GM12878 (cell line): ENCODE results near the gene ZNF140. TPM values are rescaled to one million over a fixed set of nuclear protein-coding genes. Genes with fewer than 3 reads are reported as not detected.

Experiments
- ATAC-seq: fragments of 200-7000 bp; cut with Tn5 transposase; 3 replicates; pipeline ENCODE4 v1.9.1; 2020; ENCODE audit warnings: mild to moderate bottlenecking, moderate library complexity
- BruUV-seq: library from RNA; stranded (reverse); fragments of 400-500 nt; replicated peaks from 2 replicates; lab custom pipeline; 2021; lab: Mats Ljungman, UMichigan
- CTCF ChIA-PET: fragments of 300-600 bp; sonication (Branson Sonifier 250); formaldehyde crosslinking; extraction: SDS; loops from one replicate; lab custom pipeline; 2021; ENCODE audit warnings: inconsistent platforms; lab: Yijun Ruan, JAX
- POLR2A ChIA-PET: fragments of 350-600 bp; formaldehyde crosslinking; extraction: SDS; loops from one replicate; lab custom pipeline; 2021; ENCODE audit warnings: inconsistent platforms; lab: Charles Lee
- RAD21 ChIA-PET: fragments of 300-600 bp; sonication (Branson Sonifier 250); formaldehyde crosslinking; loops from one replicate; lab custom pipeline; 2023; ENCODE audit warnings: antibody characterized with exemption; ENCODE audit not compliant: unreplicated experiment; lab: Charles Lee
- SMC1A ChIA-PET: fragments of 300-600 bp; sonication (Branson Sonifier 250); formaldehyde crosslinking; loops from one replicate; lab custom pipeline; 2023; ENCODE audit not compliant: unreplicated experiment, uncharacterized antibody; lab: Charles Lee
- DNase-seq: peaks from one replicate; pipeline ENCODE4 v3.0.0-alpha.2; 2011; ENCODE audit warnings: low read depth, low spot score
- FAIRE-seq: peaks from 3 replicates; lab custom pipeline; 2011; peaks lifted over from hg19 to GRCh38; lab: Jason Lieb, UNC
- H2AFZ ChIP-seq: 2 replicates; pipeline ENCODE4 v1.6.0; 2011; ENCODE audit warnings: low read depth, low read length, control low read depth; ENCODE audit not compliant: control insufficient read depth
- H3K27ac ChIP-seq: 2 replicates; pipeline ENCODE4 v1.5.1; 2011; ENCODE audit warnings: control low read depth; ENCODE audit not compliant: control insufficient read depth, insufficient read depth
- H3K27me3 ChIP-seq, 2 experiments: replicated peaks in 1 of 2; 2 replicates each; pipeline versions ENCODE4 v1.6.0 to v1.6.1; 2011; ENCODE audit warnings: low read length in 1 of 2; ENCODE audit not compliant: control insufficient read depth in 2 of 2, insufficient read depth in 2 of 2
- H3K36me3 ChIP-seq, 2 experiments: 2 replicates each; pipeline ENCODE4 v1.5.1; 2011; ENCODE audit warnings: low read length in 1 of 2; ENCODE audit not compliant: control insufficient read depth in 2 of 2, insufficient read depth in 2 of 2
- H3K4me1 ChIP-seq: 2 replicates; pipeline ENCODE4 v1.6.1; 2011; ENCODE audit warnings: mild to moderate bottlenecking, low read length, moderate library complexity, mixed read lengths; ENCODE audit not compliant: control insufficient read depth, insufficient read depth
- H3K4me2 ChIP-seq: 2 replicates; pipeline ENCODE4 v1.6.0; 2011; ENCODE audit warnings: control low read depth; ENCODE audit not compliant: control insufficient read depth, insufficient read depth
- H3K4me3 ChIP-seq: fragments of 200-600 bp; sonication (generic); 2 replicates; pipeline ENCODE4 v1.5.1; 2016
- H3K79me2 ChIP-seq: 2 replicates; pipeline ENCODE4 v1.6.0; 2011; ENCODE audit warnings: low read length; ENCODE audit not compliant: control insufficient read depth, insufficient read depth
- H3K9ac ChIP-seq: 2 replicates; pipeline ENCODE4 v1.8.0; 2011; ENCODE audit warnings: low read length, control low read depth, mixed read lengths; ENCODE audit not compliant: control insufficient read depth, insufficient read depth
- H3K9me3 ChIP-seq: replicated peaks from 3 replicates; pipeline ENCODE4 v1.5.1; 2011; ENCODE audit warnings: mild to moderate bottlenecking, low read length; ENCODE audit not compliant: control insufficient read depth, insufficient read depth
- H4K20me1 ChIP-seq: 2 replicates; pipeline ENCODE4 v1.6.0; 2011; ENCODE audit not compliant: control insufficient read depth, insufficient read depth
- ATF2 ChIP-seq: IDR thresholded peaks from 2 replicates; pipeline ENCODE4 v1.6.1; 2012; ENCODE audit warnings: low read length, inconsistent platforms
- BACH1 ChIP-seq: fragments of 450-650 bp; IDR thresholded peaks from 2 replicates; pipeline ENCODE4 v1.6.1; 2017; ENCODE audit warnings: mild to moderate bottlenecking, borderline replicate concordance
- ESRRA ChIP-seq: IDR thresholded peaks from 2 replicates; pipeline ENCODE4 v1.6.1; 2012; ENCODE audit warnings: mild to moderate bottlenecking, low read length, improper control_type of control experiment
- IKZF1 ChIP-seq: fragments of 450-650 bp; conservative IDR thresholded peaks from 2 replicates; pipeline ENCODE4 v1.6.1; 2017; ENCODE audit warnings: antibody characterized with exemption, mild to moderate bottlenecking
- JUNB ChIP-seq: IDR thresholded peaks from 2 replicates; pipeline ENCODE4 v1.6.1; 2016; ENCODE audit warnings: antibody characterized with exemption, mild to moderate bottlenecking
- NFIC ChIP-seq: IDR thresholded peaks from 2 replicates; pipeline ENCODE4 v1.6.1; 2012; ENCODE audit warnings: low read depth, mild to moderate bottlenecking, inconsistent platforms, low read length, moderate library complexity
- PAX8 ChIP-seq: fragments of 450-650 bp; IDR thresholded peaks from 2 replicates; pipeline ENCODE4 v1.6.1; 2017; ENCODE audit warnings: mild to moderate bottlenecking, moderate library complexity
- POLR2AphosphoS5 ChIP-seq: IDR thresholded peaks from 2 replicates; pipeline ENCODE4 v1.6.1; 2011; ENCODE audit warnings: mild to moderate bottlenecking, low read length, inconsistent platforms
- RAD51 ChIP-seq: fragments of 450-650 bp; IDR thresholded peaks from 2 replicates; pipeline ENCODE4 v1.6.1; 2016; ENCODE audit warnings: moderate library complexity, mild to moderate bottlenecking, inconsistent platforms
- RELB ChIP-seq: fragments of 450-650 bp; IDR thresholded peaks from 2 replicates; pipeline ENCODE4 v1.6.1; 2017; ENCODE audit warnings: low read depth, mild to moderate bottlenecking, moderate library complexity
- SREBF1 ChIP-seq: IDR thresholded peaks from 2 replicates; pipeline ENCODE4 v1.6.1; 2012; ENCODE audit warnings: mild to moderate bottlenecking, low read length
- SUZ12 ChIP-seq: fragments of 200-600 bp; sonication (generic); IDR thresholded peaks from one replicate; pipeline ENCODE4 v1.6.1; 2018; ENCODE audit warnings: antibody characterized with exemption, mild to moderate bottlenecking; ENCODE audit not compliant: unreplicated experiment
- ZNF207 ChIP-seq: fragments of 450-650 bp; IDR thresholded peaks from 2 replicates; pipeline ENCODE4 v1.6.1; 2014; ENCODE audit warnings: antibody characterized with exemption, mild to moderate bottlenecking, borderline replicate concordance
- ZNF384 ChIP-seq: IDR thresholded peaks from 2 replicates; pipeline ENCODE4 v1.6.1; 2012; ENCODE audit warnings: low read depth, mild to moderate bottlenecking, low read length, improper control_type of control experiment, borderline replicate concordance
- WGBS: methylation state at CpG from one replicate; pipeline ENCODE4 v1.1.6; 2016; ENCODE audit warnings: low lambda C conversion rate; ENCODE audit not compliant: insufficient replicate concordance, insufficient coverage; ENCODE audit errors: missing lambda C conversion rate; 5-methylcytosine and 5-hydroxymethylcytosine counted together
- in situ Hi-C: fragments of 300-500 bp; cut with MboI; formaldehyde crosslinking; loops from 9 replicates; pipeline ENCODE4 v1.14.3; 2018; ENCODE audit warnings: mixed read lengths
- intact Hi-C: fragments of 100-400 bp; cut with micrococcal nuclease; formaldehyde crosslinking; loops from one replicate; pipeline ENCODE4 v1.14.2; 2022; ENCODE audit not compliant: unreplicated experiment
- polyA plus RNA-seq, 11 experiments: library from polyadenylated mRNA; depleted of rRNA in 4 of 11; unstranded in 6 of 11; stranded (reverse) in 5 of 11; fragments of >200 nt; fragmentation: Nextera tagmentation in 4 of 11; fragmentation: Illumina TruSeq in 1 of 11; extraction: Ambion mirVana in 4 of 11; extraction: Trizol in 1 of 11; gene quantifications; 1 replicate in 1 of 11; 2 replicates in 10 of 11; pipeline versions ENCODE4 v1.2.1 to v1.2.3, GENCODE V29; 2011 to 2016; ENCODE audit warnings: inconsistent platforms in 2 of 11, missing spikeins in 2 of 11, low read depth in 1 of 11
- total RNA-seq, 4 experiments: library from RNA; depleted of rRNA in 3 of 4; stranded (reverse); fragments of >200 nt in 3 of 4; fragmentation: Illumina TruSeq in 1 of 4; extraction: Trizol in 1 of 4; gene quantifications; 2 replicates each; pipeline versions ENCODE4 v1.2.1 to v1.2.3, GENCODE V29; 2013 to 2021
- TF ChIP-seq, protein P1 (sequence below): IDR thresholded peaks from 2 replicates; pipeline ENCODE4 v1.6.1; 2011; ENCODE audit warnings: low read depth, low read length, improper control_type of control experiment, borderline replicate concordance

Gene ZNF140
- total and polyA plus RNA-seq, 10 of the 15 experiments (the other 5 are each of a cell fraction or from before 2014, with no cell fraction given): 6.8 to 21.2 (median 14.7) TPM

DNA sequence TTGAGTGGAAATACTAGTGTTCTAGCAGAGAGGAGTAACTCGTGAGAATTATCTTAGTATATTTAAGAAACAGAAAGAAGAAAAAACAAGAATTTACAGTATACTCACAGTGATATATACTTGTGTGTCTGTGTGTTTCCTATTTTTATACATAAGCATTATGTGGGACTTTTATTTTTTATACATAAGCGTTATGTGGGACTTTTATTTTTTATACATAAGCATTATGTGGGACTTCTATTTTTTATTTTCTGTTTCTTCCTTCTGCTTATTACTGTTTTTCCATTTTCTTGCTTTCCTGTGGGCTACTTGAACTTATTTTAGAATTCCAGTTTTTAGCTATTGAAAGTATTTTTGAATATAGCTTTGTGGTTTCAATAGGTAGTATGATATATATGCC, 6.9 kb upstream of the ZNF140 start:
- ATAC-seq (no peak), DNase-seq (no peak), FAIRE-seq (no peak)
- no peaks in the 10 kb centered on the region for H3K79me2 ChIP-seq
- peaks cover 11% of the 10 kb centered on the region; the same call in 2 of the 3 replicates for H3K9me3 ChIP-seq
- SMC1A ChIA-PET: no interaction called here
- no peak overlapping the region for H3K4me3 ChIP-seq
- POLR2A ChIA-PET: no interaction called here
- 67% methylated on average over 2 of the region's 2 CpGs for WGBS
- H3K9ac ChIP-seq: no peak overlapping the region
- H3K27me3 ChIP-seq: no peaks in the 10 kb centered on the region
- H3K4me1 ChIP-seq: no peaks in the 10 kb centered on the region
- no peak overlapping the region for H3K4me2 ChIP-seq
- H2AFZ ChIP-seq: no peak overlapping the region
- no peaks in the 10 kb centered on the region for H4K20me1 ChIP-seq
- TF ChIP-seq PAX8: no peak
- TF ChIP-seq ESRRA: no peak
- TF ChIP-seq RELB: no peak
- TF ChIP-seq ZNF384: no peak
- TF ChIP-seq SUZ12: no peak
- no peak for TF ChIP-seq ATF2
- no peak for TF ChIP-seq ZNF207
- TF ChIP-seq RAD51: no peak
- no peak for TF ChIP-seq SREBF1
- no peak for TF ChIP-seq IKZF1
- TF ChIP-seq NFIC: no peak
- TF ChIP-seq POLR2AphosphoS5: no peak
- no peak for TF ChIP-seq BACH1
- TF ChIP-seq, protein P1, sequence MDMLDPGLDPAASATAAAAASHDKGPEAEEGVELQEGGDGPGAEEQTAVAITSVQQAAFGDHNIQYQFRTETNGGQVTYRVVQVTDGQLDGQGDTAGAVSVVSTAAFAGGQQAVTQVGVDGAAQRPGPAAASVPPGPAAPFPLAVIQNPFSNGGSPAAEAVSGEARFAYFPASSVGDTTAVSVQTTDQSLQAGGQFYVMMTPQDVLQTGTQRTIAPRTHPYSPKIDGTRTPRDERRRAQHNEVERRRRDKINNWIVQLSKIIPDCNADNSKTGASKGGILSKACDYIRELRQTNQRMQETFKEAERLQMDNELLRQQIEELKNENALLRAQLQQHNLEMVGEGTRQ: no peak
- TF ChIP-seq JUNB: no peak
- no TSS peak for BruUV-seq
- RAD21 ChIA-PET: no interaction called here
- intact Hi-C loops: no loop called here
- H3K36me3 ChIP-seq: no peaks in the 10 kb centered on the region
- H3K27ac ChIP-seq: no peak overlapping the region
- in situ Hi-C loops: no loop called here
- CTCF ChIA-PET: interaction anchor here (1.8 kb wide), 1 partner anchor 35 kb away, joined by 4 read pairs; no protein-coding TSS in a partner anchor
